DMS 273 (cell line): ENCODE data around the gene WASHC4.
"Not testable (repeated sequence)": the region's sequence is repeated elsewhere in the genome, so short reads cannot be mapped to it uniquely, and the experiment has no call there.

Source experiments
- DNase-seq: peaks from one replicate; lab custom pipeline; 2025; ENCODE audit not compliant: unreplicated experiment; lab: John Stamatoyannopoulos, UW

The WASHC4 gene

GRCh38 chr12:105091476-105092206, 15.9 kb upstream of the WASHC4 start:
- DNase-seq = no peak

- no peak for DNase-seq
Observed at GRCh38 chr12:105092336-105092735, 15.2 kb upstream of the WASHC4 start.

DNA sequence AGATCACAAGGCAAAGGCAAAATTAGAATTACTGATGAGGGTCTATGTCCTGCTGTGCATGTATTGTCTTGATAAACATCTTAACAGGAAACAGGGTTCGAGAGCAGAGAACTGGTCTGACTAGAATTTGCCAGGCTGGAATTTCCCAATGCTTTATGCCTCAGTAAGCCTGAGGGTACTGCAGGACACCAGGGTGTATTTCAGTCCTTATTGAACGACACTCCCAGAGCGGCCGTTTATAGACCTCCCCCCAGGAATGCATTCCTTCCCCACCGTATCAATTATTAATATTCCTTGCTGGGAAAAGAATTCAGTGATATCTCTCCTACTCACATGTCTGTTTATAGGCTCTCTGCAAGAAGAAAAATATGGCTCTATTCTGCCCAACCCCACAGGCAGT, 12.2 kb upstream of the WASHC4 start:
- not testable (repeated sequence) for DNase-seq

GRCh38 chr12:105099356-105099755, 8.2 kb upstream of the WASHC4 start:
- no peak for DNase-seq

DNA sequence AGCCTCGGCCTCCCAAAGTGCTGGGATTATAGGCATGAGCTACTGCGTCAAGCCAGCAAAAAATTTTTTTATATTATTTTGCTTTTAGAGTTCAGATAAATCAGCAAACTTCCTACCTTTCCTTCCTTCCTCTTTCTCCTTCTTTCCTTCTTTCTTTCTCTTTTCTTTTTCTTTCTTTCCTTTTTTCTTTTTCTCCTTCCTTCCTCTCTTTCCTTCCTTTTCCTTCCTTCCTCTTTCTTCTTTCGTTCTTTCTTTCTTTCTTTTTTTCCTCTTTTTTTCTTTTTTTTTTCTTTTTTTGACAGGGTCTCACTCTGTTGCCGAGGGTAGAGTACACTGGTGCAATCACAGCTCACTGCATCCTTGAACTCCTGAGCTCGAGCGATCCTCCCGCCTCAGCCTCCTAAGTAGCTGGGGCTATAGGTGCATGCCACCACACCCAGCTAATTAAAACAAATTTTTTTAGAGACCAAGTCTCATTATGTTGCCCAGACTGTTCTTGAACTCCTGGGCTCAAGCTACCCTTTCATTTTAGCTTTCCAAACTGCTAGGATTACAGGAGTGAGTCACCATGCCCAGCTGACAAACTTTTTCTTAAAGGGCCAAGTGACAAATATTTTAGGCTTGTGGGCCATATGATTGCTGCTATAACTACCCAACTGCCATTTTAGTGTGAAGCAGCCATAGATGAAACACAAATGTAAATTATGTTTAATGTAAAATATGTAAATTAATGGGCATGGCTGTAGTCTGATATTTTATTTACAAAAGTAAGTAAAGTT, 7.1 kb upstream of the WASHC4 start:
- DNase-seq = peak; percentile 37

- peak; percentile 15 for DNase-seq
Observed at GRCh38 chr12:105100998-105101397, 6.5 kb upstream of the WASHC4 start.

DNA sequence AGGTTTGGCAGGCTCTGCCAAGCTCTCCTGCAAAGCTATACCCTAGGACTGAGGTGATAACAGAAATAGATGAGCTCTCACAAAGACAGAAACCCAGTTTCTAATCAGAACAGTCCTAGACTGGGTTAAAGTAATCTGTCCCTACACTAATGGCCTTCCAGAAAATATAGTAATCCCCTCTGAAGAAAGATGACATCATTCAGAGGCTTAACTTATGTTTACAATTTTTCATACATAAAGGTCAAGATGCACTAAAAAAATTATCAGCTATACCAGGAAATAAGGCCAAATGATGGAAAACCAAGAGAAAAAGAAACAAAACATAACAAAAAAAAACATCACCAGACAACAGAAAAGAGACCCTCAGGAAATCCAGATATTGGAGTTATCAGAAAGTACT, 4.9 kb upstream of the WASHC4 start:
- no peak for DNase-seq

DNA sequence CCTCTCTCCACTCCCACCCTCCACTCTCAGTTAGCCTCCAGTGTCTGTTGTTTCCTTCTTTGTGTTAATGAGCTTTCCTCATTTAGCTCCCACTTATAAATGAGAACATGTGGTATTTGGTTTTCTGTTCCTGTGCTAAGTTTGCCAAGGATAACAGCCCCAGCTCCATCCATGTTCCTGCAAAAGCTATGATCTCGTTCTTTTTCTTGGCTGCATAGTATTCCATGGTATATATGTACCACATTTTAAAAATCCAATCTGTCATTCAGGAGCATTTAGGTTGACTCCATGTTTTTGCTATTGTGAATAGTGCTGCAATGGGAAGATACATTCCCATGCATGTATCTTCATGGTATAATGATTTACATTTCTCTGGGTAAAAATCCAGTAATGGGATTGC, 2.8 kb upstream of the WASHC4 start:
- no peak for DNase-seq

DNA sequence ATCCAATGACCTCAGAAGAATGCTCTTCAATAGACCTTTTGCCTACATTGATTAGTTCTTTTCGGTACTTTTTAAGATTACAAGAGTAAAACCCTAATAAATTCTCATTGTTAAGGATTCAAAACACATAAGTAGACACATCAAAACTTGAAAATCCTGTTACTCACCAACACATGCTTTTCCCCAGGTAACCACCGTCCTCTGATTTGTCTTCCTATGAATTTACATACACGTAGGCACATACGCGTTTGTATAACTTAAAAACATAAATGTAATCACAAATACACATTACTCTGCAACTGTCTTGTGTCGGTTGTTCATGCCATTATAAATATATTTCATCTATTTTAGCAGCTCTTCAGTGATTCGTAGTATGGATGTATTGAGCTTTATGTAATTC, 910 bp upstream of the WASHC4 start:
- DNase-seq = no peak

GRCh38 chr12:105107171-105107493, 399 bp upstream of the WASHC4 start:
- peak; percentile 76 for DNase-seq

DNA sequence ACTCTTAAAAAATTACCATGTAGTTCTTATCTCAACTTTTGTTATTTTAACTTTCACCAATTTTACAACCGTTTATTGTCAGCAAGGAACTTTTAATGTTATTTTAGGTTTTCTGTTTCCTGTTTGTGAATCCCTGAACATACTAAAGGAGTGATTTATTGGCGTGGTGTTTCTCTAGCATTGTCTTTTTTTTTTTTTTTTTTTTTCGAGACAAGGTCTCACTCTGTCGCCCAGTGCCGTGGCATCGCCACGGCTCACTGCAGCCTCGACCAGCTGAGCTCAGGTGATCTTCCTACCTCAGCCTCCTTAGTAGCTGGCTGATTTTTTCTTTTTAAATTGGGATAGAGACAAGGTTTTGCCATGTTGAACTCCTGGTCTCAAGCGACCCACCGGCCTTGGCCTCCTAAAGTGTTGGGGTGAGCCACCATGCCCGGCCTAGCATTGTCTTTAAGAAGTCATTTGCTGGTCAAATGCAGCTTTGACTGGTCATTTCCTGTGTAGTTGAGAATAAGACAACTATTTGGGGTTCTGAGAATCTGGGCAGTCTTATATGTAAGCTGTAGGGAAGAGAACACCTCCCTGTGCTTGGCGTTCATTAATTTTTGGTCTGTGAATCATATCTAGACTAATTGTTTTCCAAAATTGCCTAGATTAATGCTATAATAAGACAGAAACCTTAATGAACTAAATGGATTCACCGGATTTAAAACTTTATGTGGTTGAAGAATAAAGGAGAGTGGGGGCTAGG, 2.1 kb downstream of the WASHC4 start:
- no peak for DNase-seq

GRCh38 chr12:105110851-105111250, 3.3 kb downstream of the WASHC4 start:
- no peak for DNase-seq

DNA sequence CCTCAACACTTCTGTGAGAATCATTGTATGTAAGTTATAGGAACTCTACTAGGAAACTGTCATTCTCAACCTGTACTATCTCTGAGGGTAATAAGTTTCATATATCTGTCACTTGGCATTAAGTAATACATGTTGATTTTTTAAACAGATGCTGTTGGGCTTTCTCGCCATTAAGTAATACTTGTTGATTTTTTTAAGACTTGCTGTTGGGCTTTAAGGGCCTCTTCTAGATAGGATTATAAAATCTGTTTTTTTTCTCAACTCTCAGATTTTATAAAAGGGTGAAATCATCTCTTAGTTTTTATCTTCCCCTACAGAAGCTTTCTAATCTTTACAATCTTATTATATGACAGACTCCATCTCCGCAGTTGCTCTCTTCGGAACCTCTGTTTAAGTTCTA, 5.6 kb downstream of the WASHC4 start:
- DNase-seq = no peak

DNA sequence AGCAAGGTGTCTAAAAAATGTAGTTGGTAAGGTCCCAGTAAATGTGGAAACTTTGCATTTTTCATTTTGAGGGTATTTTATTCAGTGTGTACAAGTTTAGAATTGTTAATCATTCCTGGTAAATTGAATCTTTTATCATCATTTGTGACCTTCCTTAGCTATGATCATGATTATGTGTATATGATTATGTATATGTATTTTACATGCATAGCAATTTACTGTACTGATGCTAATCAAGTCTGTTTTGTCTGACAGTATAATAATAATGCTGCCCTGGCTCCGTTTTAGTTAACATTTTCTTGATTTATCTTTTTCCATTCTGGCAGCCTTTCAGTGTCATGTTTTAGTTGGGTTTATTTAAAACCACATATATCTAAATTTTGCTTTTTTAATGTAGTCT, 9.4 kb downstream of the WASHC4 start:
- DNase-seq = no peak

DNA sequence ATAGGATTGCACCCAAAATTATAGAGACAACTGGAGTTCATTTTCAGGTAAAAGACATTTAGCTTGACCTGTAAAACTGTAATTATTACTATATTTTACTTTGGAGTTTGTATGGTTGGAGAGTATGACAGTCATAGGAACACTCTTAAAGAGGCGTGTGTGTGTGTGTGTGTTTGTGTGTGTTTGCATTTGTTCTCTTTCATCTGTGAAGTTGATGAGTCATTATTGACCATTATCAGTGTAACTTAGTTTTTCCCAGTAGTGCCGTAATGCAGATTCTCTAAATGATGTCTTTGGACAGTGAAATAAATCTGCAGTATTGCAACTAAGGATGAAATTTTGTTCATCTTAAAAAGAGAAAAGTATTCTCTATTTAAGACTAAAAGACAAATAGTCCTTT, 13.0 kb downstream of the WASHC4 start:
- DNase-seq = no peak

DNA sequence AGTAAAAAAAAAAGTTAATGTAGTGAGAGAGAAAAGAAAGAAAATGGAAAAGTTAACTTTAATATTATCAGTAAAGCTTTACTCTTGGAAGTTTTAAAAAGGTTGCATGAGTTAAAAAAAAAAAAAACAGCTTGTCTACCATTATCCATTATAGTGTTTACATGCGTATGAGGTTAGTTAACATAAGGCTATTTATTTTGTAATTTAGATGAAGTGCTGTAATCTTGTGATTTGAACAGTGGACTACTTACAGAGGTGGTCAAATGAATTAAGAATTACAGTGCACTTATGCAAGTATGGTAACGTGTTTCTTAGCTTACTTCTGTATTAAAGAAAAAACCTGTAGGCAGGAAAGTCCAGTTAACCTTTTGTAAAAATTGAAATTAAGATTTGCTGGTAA, 30.7 kb downstream of the WASHC4 start:
- no peak for DNase-seq

DNA sequence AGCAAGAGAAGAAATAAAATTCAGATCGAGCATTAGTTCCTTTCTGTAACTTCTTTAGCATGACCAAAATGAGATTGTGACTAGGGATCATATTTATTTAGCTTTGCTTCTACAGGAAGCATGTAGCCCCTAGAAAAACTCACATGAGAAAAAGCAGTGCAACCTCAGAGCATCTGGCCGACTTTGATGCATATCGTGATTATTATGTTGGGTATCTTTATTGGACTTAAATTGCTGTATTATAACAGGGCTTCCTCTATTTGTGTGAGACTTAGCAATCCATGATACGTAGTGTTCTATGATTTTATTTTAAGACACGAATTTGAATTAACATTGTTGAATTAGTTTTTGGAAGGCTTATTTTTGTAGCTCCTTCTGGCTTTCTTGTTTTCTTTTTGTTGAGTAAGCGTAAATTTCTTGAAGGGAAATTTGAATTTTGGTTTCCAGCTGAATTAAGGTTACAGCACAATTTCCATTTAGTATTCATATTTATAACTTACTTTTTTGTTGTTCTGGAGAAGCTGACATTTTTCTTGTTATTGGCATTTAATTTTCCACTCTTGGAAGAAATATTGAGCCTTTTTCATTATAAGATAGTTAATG, 33.9 kb downstream of the WASHC4 start:
- DNase-seq = no peak

- DNase-seq = no peak
Observed at GRCh38 chr12:105142259-105142658, 34.7 kb downstream of the WASHC4 start.

GRCh38 chr12:105156260-105156659, 48.7 kb downstream of the WASHC4 start:
- no peak for DNase-seq

DNA sequence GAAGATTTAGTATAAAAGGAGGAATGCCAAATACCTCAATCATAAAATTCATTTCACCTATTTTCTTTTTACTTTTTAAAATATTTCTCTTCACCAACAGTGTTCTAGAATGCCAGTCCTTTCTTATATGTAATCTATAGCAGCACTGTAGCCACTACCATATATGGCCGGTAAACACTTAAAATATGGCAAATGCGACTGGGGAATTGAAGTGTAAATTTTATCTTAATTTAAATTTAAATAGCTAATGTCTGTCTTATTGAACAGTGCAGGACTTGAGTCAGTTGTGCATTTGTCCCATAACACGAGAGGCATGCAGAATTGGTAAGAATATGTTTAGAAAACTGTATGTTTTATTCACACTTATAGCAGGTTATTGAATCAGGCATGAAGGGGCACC, 50.1 kb downstream of the WASHC4 start:
- no peak for DNase-seq

GRCh38 chr12:105158876-105159275, 51.3 kb downstream of the WASHC4 start:
- no peak for DNase-seq

- DNase-seq = no peak
Observed at GRCh38 chr12:105162174-105162573, 54.6 kb downstream of the WASHC4 start.
